GM21825 (cell line): ENCODE results near the gene TRIM23.
"Not testable (repeated sequence)": the region's sequence is repeated elsewhere in the genome, so short reads cannot be mapped to it uniquely, and the experiment has no call there.

Experiments
- ATAC-seq: cut with Tn5 transposase; IDR thresholded peaks from one replicate; pipeline ENCODE4 v1.9.1; 2021; ENCODE audit warnings: mild to moderate bottlenecking, moderate library complexity; ENCODE audit not compliant: unreplicated experiment

The TRIM23 gene

DNA sequence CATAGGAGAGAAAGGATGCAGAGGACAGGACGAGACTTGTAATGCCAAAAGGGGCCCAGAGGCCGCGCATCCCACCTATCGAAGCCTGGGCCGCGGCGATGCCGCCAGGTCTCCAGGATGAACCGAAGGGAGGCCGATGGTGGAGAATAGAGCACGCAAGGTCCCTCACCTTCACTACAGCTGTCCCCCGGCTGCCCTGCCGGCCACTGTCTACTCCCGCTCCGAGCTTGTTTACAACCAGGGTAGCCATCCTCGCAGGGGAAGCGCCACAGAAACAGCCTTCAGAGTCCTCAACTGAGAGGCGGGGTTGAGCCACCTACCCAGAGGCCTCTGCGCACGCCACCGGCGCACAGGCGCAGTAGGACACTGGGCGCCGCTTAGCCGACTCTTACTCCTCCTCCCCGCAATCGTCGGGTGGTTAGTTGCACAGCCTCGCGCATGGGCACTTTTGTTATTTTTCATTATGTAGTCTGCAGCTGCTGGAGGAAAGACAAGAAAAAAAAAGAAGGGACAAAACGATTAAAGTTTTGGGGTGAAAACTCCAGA is at the start of gene TRIM23:
TSS of gene TRIM23 (minus strand) at position 309 of the 546 bp plus-strand sequence. CDS start at position 250, 59 bp downstream.
- ATAC-seq: peak; percentile 96

DNA sequence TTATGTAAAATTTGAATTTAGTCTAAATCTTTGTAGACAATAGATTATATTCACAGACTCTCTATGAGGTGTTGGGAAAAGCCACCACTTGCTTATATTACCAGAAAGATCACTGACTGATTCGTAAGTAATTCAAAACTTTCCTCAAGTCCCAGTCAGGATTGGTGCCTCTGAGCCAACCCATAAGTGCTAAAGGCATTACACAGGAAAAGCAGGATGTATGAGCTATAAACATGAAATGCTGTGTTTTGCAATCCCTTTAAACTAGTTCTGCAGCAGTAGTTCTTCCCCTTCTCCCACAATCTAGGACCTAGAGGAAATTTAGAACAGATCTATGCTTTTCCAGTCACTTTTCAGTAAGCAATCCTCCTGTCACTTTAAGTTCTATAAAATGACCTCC is 48.7 kb upstream of the TRIM23 start:
- ATAC-seq: no peak

DNA sequence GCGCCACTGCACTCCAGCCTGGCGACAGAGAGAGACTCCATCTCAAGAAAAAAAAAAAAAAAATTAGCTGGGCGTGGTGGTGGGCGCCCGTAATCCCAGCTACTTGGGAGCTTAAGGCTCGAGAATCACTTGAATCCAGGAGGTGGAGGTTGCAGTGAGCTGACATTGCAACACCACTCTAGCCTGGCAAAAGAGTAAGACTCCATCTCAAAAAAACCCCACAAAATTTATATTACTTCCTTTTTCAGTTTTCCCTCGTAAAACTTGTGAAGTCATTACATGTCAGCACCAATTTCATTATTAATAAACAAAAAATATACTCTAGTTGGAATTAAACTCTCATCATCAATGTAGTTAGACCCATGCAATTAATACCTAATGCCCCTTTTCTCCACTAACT is 44.6 kb upstream of the TRIM23 start:
- no peak for ATAC-seq

DNA sequence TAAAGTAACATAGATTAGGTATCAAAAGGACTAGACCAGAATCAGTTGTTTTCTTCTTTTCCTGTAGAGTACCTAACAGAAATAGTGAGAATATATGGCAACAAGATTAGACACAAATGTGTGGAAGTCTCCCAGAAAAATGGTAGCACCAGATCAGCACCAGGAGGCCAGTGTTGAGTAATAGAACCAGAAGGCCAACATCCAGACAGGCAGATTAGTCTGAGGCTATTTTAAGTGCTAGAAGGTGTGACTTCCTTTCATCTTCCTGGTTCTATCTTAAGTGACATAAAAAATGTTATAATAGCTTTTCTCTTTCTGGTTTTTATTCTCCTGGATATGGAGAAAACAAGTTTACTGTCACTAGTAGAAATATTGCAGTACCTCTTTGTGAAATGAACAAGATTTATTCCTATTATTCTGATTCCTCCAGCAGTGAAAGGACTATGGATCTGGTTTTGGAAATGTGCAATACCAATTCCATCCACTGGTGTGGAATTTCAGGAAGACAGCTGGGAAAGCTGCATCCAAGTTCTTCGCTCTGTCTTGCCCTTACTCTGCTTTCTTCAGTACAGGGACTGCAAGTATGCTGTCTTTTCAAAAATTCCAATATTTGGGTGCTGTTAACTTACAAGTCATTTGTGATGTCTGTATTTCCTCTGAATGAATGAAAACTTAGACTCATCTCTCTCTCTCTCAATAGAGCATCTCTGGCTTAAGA is 39.8 kb upstream of the TRIM23 start:
- ATAC-seq: no peak

DNA sequence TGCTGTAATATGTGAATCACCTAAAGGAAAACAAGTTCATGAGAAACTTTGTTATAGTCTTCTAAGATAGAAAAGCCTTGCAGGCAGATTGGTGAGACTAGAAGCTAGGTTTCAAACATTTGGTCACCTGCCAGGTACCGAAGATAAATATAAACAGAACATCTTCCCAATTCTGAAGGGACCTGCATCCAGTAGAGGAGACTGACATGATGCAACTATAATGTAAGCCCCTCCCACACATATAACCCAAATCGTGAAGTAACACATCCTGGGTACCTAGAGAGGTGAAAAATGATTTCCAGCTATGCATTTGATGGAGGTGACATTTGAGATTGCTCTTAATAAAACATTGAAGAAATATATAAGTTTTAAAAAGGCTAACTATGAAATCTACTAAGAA is 30.6 kb upstream of the TRIM23 start:
- no peak for ATAC-seq

DNA sequence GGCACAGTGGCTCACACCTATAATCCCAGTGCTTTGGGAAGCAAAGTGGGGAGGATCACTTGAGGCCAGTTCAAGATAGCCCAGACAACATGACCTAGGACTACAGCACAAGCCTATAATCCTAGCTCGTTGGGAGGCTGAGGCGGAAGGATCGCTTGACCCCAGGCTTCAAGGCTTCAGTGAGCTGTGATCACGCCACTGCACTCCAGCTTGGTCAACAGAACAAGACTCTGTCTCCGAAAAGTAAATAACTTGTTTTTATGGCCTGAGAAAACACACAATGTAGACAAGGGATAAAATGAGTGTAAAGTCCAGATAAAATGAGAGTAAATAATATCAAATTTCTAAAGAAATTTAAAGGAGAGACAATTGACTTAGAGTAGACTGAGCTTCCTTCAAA is 27.0 kb upstream of the TRIM23 start:
- ATAC-seq: no peak

DNA sequence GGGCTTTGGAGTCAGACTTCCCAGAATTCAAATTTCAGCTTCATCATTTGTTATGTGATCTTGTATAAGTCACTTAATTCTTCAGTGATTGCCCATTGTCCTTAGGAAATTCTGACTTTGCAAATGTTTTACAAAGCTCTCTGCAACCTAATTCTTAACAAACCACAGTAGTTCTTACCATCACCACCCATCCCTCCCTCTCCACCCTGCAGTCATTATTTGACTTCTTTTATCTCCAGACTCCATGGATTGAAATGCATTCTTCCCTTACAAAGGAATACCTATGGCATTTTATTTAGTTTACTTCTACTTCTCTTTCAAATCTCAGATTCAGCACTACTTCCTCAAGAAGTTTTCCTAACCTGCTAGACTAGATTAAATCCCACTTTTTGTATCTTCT is 23.8 kb upstream of the TRIM23 start:
- no peak for ATAC-seq

DNA sequence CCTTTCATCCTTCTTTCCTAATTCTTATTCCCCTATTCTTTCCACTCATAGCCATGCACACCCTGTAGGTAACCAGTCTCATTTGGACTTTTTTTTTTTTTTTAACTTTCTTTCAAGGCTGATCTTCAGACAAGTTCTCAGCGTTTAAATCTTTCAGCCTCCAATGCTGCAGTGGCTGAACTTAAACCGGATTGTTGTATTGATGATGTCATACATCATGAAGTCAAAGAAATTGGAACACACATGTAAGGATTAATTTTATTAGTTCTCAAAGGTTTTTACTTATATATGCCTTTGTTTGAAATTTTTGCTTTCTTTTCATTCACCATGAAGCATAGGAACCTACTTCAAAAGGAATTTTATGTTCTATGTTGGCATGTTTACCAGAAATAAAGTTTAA is 22.8 kb upstream of the TRIM23 start:
- no peak for ATAC-seq

DNA sequence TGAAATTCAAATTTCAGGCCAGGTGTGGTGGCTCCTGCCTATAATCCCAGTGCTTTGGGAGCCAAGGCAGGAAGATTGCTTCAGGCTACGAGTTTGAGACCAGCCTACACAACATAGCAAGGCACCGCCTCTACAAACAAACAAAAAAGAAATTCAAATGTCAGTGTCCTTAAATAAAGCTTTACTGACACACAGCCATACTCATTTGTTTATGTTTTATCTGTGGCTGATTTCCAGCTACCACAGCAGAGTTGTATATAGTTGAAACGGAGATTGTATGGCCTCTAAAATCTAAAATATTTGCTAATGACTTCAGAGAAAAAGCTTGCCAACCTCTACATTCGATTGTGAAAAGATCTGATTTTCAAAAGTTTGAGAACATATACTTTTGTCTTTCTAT is 16.1 kb upstream of the TRIM23 start:
- no peak for ATAC-seq

DNA sequence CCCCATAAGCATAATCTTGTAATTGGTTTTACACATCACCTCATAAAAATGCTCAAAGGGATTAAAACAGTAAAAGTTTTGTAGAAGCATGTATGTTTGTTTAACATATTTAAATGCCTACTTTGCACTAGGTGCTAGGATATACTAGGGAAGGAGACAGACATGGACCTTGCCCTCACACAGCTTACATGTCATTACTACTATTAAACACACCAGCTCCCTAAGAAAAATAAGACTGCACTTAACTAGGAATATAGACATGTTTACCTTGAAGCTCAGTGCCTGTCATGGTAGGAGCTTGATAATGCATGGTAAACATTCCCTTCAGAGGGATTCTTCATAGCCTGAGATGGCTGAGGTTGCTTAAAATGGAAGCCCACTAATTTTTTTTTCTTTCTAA is 6.8 kb upstream of the TRIM23 start:
- ATAC-seq: no peak

DNA sequence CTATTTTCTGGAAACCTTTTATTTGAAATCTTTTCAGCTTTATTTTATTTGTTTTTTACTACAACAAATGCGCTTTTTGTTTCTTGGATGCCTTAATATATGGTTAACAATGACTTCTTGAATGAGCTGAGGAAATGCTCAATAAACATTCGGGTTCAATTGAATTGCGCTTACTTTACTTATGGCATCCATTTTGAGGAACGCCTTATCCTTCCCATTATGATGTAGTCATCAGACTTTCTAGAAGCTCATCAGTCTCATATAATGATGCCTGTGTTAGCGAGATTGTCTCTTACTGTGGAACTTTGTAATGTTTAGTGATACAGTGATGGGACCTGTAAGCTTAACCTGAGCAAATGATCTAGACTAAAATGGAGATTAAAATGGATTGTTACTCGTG is 1.6 kb upstream of the TRIM23 start:
- no peak for ATAC-seq

DNA sequence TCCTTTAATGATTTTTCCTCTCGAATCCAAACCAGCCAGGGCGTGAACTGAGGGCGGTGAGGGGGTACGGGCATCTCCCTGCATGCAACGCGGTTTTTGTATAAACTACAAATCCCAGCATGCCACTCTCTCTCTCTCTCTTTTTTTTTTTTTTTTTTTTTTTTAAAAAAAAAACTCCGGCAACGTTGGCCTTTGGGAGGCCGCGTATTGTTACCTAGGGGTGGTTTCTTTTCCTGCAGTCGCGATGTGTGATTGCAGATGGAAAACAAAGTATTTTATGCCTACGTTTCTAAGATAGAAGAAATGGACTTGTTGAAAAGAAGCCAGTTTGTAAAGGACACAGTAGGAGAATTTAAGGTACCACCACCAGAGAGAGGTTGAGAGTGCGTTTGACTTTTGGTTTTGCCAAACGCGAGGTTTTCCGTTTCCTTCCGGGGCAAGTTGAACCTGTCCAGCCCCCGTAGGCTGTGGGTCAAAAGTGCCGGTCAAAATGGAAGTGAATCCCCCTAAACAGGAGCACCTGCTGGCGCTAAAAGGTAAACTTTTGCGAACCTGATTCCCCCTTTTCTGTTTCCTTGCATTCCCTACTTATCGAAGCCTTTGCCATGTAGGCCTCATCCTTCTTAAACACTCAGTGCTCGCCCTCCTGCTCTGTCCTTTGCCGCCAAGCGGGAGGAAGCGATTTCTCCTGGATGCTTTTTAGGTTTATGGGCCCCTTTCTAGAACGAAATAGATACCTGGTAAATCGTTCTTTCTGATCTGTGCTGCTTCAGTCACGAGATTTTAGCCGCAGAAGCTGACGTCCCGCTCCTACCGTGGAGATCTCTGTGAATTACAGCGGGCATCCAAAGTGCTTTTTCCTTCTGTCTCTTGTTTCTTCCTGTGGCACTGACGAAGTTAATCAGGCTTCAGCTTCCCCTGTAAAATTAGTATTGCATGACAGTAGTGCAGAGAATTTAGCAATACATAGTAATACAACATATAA is 730 bp upstream of the TRIM23 start, which contains the start of the genes SHLD3 and TRAPPC13:
TSS of gene SHLD3 (plus strand) at position 457 of the 985 bp plus-strand sequence. CDS start 4,561 bp downstream, outside the sequence.
TSS of gene TRAPPC13 (plus strand) at position 457 of the 985 bp plus-strand sequence. CDS start at position 491, 34 bp downstream.
- peak; percentile 65 for ATAC-seq

DNA sequence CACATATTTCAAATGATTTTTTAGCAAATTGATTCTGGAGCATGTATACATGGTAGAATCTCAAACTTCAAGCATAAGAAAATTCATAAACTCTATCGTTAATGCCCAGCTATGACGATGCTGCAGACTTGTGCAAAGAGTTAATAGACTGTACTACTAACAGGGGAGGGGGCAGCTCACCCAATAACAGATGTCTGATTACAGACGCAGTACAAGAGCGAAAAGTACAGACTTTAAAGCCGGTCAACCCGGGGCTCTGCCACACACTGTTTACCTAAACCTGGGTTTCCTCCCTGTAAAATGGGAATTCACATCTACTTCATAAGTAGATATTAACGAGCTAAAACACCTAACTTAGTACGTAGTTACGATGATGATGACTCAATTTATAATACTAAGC is 651 bp downstream of the TRIM23 start:
- no peak for ATAC-seq

DNA sequence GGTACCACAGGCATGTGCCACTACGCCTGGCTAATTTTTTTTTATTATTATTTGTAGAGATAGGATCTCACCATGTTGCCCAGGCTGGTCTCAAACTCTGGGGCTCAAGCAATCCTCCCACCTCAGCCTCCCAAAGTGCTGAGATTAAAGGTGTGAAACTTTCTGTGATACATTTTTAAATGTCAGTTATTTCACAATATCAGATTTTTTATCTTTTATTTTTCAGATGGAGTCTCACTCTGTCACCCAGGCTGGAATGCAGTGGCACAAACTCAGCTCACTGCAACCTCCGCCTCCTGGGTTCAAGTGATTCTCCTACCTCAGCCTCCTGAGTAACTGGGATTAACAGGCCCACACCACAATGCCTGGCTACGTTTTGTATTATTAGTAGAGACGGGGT is 2.2 kb downstream of the TRIM23 start:
- not testable (repeated sequence) for ATAC-seq

DNA sequence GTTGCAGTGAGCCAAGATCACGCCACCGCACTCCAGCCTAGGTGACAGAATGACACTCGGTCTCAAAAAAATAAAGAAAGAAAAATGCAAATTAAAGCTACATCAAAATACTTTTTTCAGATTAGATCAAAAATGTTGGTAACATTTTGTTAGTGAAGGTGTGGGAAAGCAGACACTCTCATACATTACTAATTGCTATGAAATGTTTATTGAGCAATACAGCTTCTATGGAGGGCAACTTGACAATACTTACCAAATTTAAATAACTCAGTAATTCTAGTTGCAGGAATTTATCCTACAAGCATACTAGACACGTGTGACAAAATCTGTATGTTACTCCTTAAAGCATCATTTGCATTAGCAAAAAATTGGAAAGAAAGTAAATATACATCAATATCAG is 4.1 kb downstream of the TRIM23 start:
- ATAC-seq: no peak

DNA sequence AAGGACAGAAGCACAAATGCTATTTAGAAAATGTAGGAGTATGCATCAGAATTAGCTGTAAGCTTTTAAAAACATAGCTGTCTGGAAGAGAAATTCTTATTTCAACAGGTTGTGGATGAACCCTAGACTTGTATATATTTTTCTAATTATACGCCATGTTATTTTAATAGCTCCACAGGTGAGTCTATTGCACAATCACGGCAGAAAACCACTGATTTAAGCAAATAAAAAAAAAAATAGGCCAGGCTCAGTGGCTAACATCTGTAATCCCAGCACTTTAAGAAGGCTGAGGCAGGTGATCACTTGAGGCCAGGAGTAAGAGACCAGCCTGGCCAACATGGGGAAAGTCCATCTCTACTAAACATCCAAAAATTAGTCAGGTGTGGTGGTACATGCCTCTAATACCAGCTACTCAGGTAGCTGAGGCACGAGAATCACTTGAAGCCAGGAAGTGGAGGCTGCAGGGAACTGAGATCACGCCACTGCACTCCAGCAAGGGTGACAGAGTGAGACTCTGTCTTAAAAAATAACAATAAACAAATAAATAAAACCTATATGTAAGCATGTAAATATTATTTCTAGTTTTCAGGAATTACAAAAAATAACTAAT is 11.7 kb downstream of the TRIM23 start:
- ATAC-seq: no peak

DNA sequence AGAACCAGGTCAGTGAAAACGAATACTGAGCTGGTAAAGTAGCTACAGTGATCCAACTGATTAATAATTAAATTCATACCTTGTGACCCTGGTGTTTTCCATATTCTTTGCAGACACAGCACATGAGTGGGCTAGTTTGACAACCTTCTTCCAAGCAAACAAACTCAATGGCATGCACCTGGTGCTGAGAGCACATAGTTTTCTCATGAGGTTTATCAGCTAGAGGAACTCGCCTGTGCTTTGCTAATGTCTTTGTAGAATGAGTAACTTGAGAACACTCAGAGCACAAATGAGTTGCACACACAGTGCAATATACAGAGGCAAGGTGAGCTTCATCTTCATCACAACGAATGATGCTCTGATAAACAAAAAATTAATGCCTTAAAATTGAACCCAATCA is 12.6 kb downstream of the TRIM23 start:
- no peak for ATAC-seq

DNA sequence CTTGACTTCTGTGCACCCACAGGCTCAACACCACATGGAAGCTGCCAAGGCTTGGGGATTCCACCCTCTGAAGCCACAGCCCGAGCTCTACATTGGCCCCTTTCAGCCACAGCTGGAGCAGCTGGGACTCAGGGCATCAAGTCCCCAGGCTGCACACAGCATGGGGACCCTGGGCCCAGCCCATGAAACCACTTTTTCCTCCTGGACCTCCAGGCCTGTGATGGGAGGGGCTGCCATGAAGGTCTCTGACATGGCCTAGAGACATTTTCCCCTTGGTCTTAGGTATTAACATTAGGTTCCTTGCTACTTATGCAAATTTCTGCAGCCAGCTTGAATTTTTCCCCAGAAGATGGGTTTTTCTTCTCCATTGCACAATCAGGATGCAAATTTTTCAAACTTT is 22.4 kb downstream of the TRIM23 start:
- ATAC-seq: not testable (repeated sequence)

DNA sequence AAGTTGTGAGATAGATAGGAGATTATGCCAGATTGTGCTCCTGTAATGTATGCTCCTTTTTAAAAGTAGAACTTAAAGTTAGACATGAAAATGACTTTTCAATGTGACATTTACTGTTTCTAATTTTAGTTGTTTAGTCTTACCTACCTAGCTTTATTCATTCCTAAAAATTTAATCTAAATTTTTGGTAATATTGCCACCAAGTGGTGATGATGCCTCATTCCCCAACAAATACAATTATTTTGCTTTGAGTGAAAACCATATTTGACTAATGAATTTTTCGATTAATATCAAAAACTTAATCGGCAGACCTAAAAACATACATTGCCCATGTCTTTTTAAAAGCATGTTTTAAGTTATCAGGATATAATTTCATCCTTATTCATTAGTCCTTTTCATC is 35.4 kb downstream of the TRIM23 start:
- ATAC-seq: no peak

DNA sequence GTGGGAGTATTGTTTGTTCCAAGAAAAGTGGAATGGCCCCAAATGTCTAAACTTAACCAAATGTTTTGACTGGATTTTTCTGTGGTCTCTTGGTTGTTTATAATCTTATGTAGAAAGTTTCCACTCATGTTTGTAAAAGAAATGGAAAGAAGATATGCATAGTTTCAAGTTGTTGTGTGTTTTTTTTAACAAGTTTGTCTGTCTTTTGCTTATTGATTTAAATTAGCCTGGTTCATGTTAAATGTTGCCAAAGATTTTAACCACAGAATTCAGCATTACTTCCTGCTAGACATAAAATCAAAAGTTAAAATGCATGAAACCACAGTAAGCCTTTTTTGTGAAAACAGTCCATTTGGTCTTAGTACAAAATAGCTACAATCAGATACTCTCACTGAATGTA is 47.0 kb downstream of the TRIM23 start:
- ATAC-seq: no peak

DNA sequence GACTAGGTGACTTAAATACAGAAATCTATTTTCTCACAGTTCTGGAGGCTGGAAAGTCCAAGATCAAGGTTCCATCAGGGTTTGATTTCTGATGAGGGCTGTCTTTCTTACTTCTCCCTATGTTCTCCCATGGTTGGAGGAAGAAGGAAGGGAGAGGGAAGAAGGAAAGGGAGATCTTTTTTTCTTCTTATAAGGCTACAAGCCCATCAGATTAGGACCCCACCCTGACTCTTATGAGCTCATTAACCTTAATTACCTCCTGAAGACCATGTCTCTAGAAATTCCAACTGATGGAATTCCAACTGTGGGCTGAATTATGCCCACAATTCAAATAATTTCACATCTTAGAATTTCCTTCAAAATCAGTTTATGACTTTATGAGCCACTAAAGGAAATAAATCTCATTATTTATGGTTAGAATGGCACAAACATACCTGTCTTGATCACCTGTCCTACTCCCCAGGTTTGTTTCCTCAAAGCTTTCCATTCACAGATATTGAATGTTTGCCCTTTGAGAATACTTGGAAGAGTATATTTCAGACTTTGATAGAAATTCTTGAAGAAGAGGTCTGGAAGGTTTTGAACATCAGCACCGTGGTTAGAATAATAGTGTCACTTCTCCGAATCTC is 53.4 kb downstream of the TRIM23 start:
- no peak for ATAC-seq
